Caco-2 (cell line): ENCODE results near the gene IFNA5. TPM values are rescaled to one million over a fixed set of nuclear protein-coding genes. Genes with fewer than 3 reads are reported as not detected.

ENCODE experiments used
- BruUV-seq: library from RNA; stranded (reverse); fragments of 400-500 nt; replicated peaks from 2 replicates; lab custom pipeline; 2021; lab: Mats Ljungman, UMichigan
- CTCF ChIA-PET: fragments of 300-600 bp; sonication (Branson Sonifier 250); formaldehyde crosslinking; loops from one replicate; lab custom pipeline; 2022; ENCODE audit warnings: antibody characterized with exemption; lab: Charles Lee
- POLR2A ChIA-PET: fragments of 300-600 bp; sonication (Branson Sonifier 250); formaldehyde crosslinking; loops from one replicate; lab custom pipeline; 2022; ENCODE audit warnings: antibody characterized with exemption; lab: Charles Lee
- DNase-seq, 2 experiments: peaks; one replicate each; pipeline versions ENCODE4 v3.0.0 to v3.0.0-alpha.2; 2020 to 2022
- H3K27me3 ChIP-seq: replicated peaks from 2 replicates; pipeline ENCODE4 v1.6.0; 2011; ENCODE audit warnings: low read length; ENCODE audit not compliant: control insufficient read depth, insufficient read depth
- H3K36me3 ChIP-seq: 2 replicates; pipeline ENCODE4 v1.5.1; 2011; ENCODE audit warnings: low read length; ENCODE audit not compliant: control insufficient read depth, insufficient read depth
- H3K4me1 ChIP-seq: fragments of 250-450 bp; sonication (Bioruptor Pico); 2 replicates; pipeline ENCODE4 v1.5.1; 2020; ENCODE audit warnings: mild to moderate bottlenecking
- H3K4me3 ChIP-seq: 2 replicates; pipeline ENCODE4 v1.5.1; 2011; ENCODE audit warnings: low read depth, mild to moderate bottlenecking, control low read depth, low read length
- H3K9me3 ChIP-seq: fragments of 250-450 bp; sonication (Bioruptor Pico); 2 replicates; pipeline ENCODE4 v1.5.1; 2020; ENCODE audit warnings: mild to moderate bottlenecking, moderate library complexity
- H3K27ac Mint-ChIP-seq: one replicate; pipeline ENCODE4 v1.8.0; 2022; ENCODE audit warnings: mixed read lengths; ENCODE audit not compliant: unreplicated experiment
- H3K27me3 Mint-ChIP-seq: one replicate; pipeline ENCODE4 v1.8.0; 2022; ENCODE audit warnings: mixed read lengths; ENCODE audit not compliant: insufficient read depth, unreplicated experiment
- H3K36me3 Mint-ChIP-seq: one replicate; pipeline ENCODE4 v1.8.0; 2022; ENCODE audit warnings: mild to moderate bottlenecking, mixed read lengths; ENCODE audit not compliant: insufficient read depth, unreplicated experiment
- H3K4me1 Mint-ChIP-seq: one replicate; pipeline ENCODE4 v1.8.0; 2022; ENCODE audit warnings: low read depth, mixed read lengths; ENCODE audit not compliant: unreplicated experiment
- H3K4me3 Mint-ChIP-seq: one replicate; pipeline ENCODE4 v1.8.0; 2022; ENCODE audit warnings: mild to moderate bottlenecking, moderate library complexity, mixed read lengths; ENCODE audit not compliant: unreplicated experiment
- H3K9me3 Mint-ChIP-seq: one replicate; pipeline ENCODE4 v1.8.0; 2022; ENCODE audit warnings: mixed read lengths; ENCODE audit not compliant: unreplicated experiment
- intact Hi-C: fragments of 100-400 bp; cut with micrococcal nuclease; formaldehyde crosslinking; loops from one replicate; pipeline ENCODE4 v1.10.0; 2022; ENCODE audit not compliant: unreplicated experiment
- total RNA-seq: library from RNA; stranded (reverse); gene quantifications from 2 replicates; pipeline ENCODE4 v1.2.3, GENCODE V29; 2022
- TF ChIP-seq, protein P1 (sequence below), 2 experiments: fragments of 200-600 bp in 1 of 2; IDR thresholded peaks; 1 replicate in 1 of 2; 2 replicates in 1 of 2; pipeline versions ENCODE4 v1.5.1 to v1.8.0; 2011 to 2022; ENCODE audit warnings: antibody characterized with exemption in 1 of 2, control low read depth in 1 of 2, inconsistent platforms in 1 of 2, low read depth in 1 of 2, low read length in 1 of 2, mild to moderate bottlenecking in 1 of 2, moderate library complexity in 1 of 2; ENCODE audit not compliant: insufficient read depth in 1 of 2, severe bottlenecking in 1 of 2, unreplicated experiment in 1 of 2

The IFNA5 gene
- total RNA-seq, 1 experiment from 2014 or later: not detected

GRCh38 chr9:21333226-21333625 is 28.1 kb upstream of the IFNA5 start:
- peaks cover 3% of the 10 kb centered on the region for H3K27me3 Mint-ChIP-seq
- H3K27ac Mint-ChIP-seq: no peak overlapping the region
- peaks cover 4% of the 10 kb centered on the region for H3K4me1 ChIP-seq
- H3K4me1 Mint-ChIP-seq: peaks cover 5% of the 10 kb centered on the region
- no peaks in the 10 kb centered on the region for H3K36me3 Mint-ChIP-seq
- no peak overlapping the region for H3K4me3 Mint-ChIP-seq
- CTCF ChIA-PET: interaction anchor here (0.5 to 2.0 kb wide), 2 partner anchors 15 to 59 kb away, joined by 4 to 6 read pairs; no protein-coding TSS in a partner anchor
- POLR2A ChIA-PET: no interaction called here
- no peaks in the 10 kb centered on the region for H3K27me3 ChIP-seq
- no peaks in the 10 kb centered on the region for H3K36me3 ChIP-seq
- H3K4me3 ChIP-seq: no peak overlapping the region
- no peaks in the 10 kb centered on the region for H3K9me3 ChIP-seq
- no peak for DNase-seq
- TF ChIP-seq, protein P1, sequence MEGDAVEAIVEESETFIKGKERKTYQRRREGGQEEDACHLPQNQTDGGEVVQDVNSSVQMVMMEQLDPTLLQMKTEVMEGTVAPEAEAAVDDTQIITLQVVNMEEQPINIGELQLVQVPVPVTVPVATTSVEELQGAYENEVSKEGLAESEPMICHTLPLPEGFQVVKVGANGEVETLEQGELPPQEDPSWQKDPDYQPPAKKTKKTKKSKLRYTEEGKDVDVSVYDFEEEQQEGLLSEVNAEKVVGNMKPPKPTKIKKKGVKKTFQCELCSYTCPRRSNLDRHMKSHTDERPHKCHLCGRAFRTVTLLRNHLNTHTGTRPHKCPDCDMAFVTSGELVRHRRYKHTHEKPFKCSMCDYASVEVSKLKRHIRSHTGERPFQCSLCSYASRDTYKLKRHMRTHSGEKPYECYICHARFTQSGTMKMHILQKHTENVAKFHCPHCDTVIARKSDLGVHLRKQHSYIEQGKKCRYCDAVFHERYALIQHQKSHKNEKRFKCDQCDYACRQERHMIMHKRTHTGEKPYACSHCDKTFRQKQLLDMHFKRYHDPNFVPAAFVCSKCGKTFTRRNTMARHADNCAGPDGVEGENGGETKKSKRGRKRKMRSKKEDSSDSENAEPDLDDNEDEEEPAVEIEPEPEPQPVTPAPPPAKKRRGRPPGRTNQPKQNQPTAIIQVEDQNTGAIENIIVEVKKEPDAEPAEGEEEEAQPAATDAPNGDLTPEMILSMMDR (IDR thresholded peaks at IDR 0.05; ENCODE audit: insufficient read depth in 1 of 2, low read depth in 1 of 2, low read length in 1 of 2, severe bottlenecking in 1 of 2, unreplicated experiment in 1 of 2): no peak
- H3K9me3 Mint-ChIP-seq: no peaks in the 10 kb centered on the region
- BruUV-seq: no TSS peak
- intact Hi-C loops: no loop called here

DNA sequence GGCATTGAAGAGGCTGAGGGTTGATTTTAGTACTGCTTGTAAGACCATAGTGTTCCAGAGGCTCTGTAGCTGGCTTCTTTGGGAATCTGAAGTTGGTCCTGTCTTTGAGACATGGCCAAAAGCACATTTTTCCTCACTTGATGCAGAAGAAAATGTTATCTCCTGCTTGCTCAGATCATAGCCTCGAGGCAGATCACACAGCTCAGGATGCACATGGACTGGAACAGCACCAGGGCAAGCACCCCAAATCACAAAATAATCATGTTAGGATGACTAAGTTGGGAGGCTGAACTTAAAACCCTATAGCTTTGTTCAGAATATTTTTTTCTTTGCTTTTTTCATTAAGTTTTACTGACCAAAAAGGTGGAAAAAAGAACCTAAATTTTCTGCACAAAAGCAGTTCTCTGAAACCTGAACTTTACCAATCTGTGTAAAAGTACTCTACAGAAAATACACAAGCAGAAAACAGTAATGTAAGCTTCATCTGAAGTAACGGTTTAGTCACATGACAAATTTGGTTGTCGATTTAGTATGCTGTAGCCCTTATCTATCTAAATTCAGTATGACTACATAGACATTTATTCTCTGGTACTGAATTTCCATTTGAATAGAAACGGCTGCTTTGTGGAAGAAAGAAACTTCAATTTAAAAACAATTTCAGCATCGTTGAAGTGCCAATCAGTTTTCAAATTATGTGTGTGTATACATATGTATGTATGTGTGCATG is 26.7 kb upstream of the IFNA5 start:
- no peak for DNase-seq
- no peaks in the 10 kb centered on the region for H3K27me3 Mint-ChIP-seq
- H3K4me1 Mint-ChIP-seq: peaks cover 5% of the 10 kb centered on the region
- H3K4me3 Mint-ChIP-seq: no peak overlapping the region
- CTCF ChIA-PET: interaction anchor here (0.6 kb wide), 1 partner anchor 807 kb away, joined by 3 read pairs; no protein-coding TSS in a partner anchor
- no peaks in the 10 kb centered on the region for H3K9me3 Mint-ChIP-seq
- BruUV-seq: no TSS peak
- no peaks in the 10 kb centered on the region for H3K9me3 ChIP-seq
- H3K36me3 ChIP-seq: no peaks in the 10 kb centered on the region
- H3K4me1 ChIP-seq: peaks cover 4% of the 10 kb centered on the region
- no peak overlapping the region for H3K4me3 ChIP-seq
- POLR2A ChIA-PET: no interaction called here
- H3K36me3 Mint-ChIP-seq: no peaks in the 10 kb centered on the region
- no peaks in the 10 kb centered on the region for H3K27me3 ChIP-seq
- TF ChIP-seq, protein P1 (IDR thresholded peaks at IDR 0.05; ENCODE audit: insufficient read depth in 1 of 2, low read depth in 1 of 2, low read length in 1 of 2, severe bottlenecking in 1 of 2, unreplicated experiment in 1 of 2): no peak
- intact Hi-C loops: no loop called here
- no peak overlapping the region for H3K27ac Mint-ChIP-seq

DNA sequence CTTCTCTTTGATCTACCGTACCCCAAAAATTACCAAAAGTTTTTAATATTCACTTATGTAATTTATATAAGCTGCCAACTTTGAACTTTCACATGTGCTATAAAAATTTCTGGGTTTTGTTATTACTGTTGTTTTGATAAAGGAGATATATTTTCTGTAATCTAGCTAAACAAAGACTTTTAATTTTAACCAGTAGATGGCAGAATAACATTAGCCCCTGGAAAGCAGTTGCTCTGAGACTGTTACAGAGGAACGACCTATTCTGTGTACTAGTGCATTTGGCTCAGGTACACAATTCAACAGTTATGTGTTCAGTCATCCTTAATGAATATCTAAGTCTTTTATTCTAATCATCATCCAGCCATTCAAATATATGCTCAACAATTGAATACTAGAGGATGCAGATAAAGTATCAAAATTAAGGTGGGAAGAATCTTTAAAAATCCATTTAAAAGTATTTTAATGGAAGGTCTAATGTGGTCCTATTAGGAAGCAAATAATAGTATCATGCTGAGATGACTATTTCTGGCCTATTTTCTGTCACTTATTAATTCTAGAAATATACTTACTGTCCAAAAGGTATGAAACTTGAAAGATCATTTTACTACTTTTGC is 21.5 kb upstream of the IFNA5 start:
- CTCF ChIA-PET: interaction anchor here (0.6 to 1.5 kb wide), 8 partner anchors 9 to 462 kb away, joined by 3 to 21 read pairs (median 6); partner anchors contain the start of gene KLHL9
- Histone ChIP-seq H3K9me3 (no peaks in the 10 kb centered on the region), H3K27me3 (no peaks in the 10 kb centered on the region), H3K36me3 (no peaks in the 10 kb centered on the region), H3K4me1 (no peaks in the 10 kb centered on the region), H3K4me3 (no peak overlapping the region)
- peak in 1 of 2 experiments; percentile 7 for DNase-seq
- Mint-ChIP-seq H3K36me3 (peaks cover 10% of the 10 kb centered on the region), H3K27ac (no peak overlapping the region), H3K27me3 (no peaks in the 10 kb centered on the region), H3K4me1 (no peaks in the 10 kb centered on the region), H3K4me3 (no peak overlapping the region), H3K9me3 (no peaks in the 10 kb centered on the region)
- no TSS peak for BruUV-seq
- POLR2A ChIA-PET: no interaction called here
- intact Hi-C loops: loop anchor here (1.0 kb wide), 3 partner anchors 66 to 129 kb away; no protein-coding TSS in a partner anchor
- TF ChIP-seq, protein P1 (IDR thresholded peaks at IDR 0.05; ENCODE audit: insufficient read depth in 1 of 2, low read depth in 1 of 2, low read length in 1 of 2, severe bottlenecking in 1 of 2, unreplicated experiment in 1 of 2): peak; percentile 27 to 41
